ENCODE data around the gene RAB40B.

RAB40B gene

DNA sequence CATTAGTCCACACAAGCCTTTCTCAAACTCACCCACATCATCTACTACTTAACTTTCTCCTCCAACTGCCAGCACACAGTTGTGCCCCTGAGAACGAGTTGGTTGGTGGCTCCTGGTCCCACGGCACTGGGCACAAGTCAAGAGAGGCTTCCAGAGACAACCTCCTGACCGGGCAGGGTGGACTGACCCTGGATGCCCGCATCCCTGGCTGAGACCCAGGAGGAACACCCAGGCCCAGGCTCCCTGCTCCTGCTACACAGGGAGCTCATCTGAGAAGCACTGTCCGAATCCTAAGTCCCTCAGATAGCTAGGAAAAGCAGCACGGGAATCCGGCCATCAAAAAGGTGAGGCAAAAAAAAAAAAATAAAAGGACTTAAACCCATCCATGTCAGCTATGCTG lies 79.3 kb downstream of the RAB40B start:
- H3K9me3 ChIP-seq (ENCODE audit: insufficient read depth, low read length, severe bottlenecking): no peaks in the 10 kb centered on the region
- no peak overlapping the region for H2AFZ ChIP-seq (ENCODE audit: low read depth, low read length)
- DNase-seq: no peak
- no peaks in the 10 kb centered on the region for H3K4me1 ChIP-seq (ENCODE audit: insufficient read depth, low read length)
- no peak overlapping the region for H3K4me3 ChIP-seq (ENCODE audit: low read depth in 1 of 2, low read length in 2 of 2)
- no peak for ATAC-seq (ENCODE audit: insufficient read depth, low read depth)
- no peak for TF ChIP-seq EZH2 (IDR thresholded peaks at IDR 0.05; ENCODE audit: borderline replicate concordance, low read depth, low read length, severe bottlenecking)
- TF ChIP-seq, protein P1, sequence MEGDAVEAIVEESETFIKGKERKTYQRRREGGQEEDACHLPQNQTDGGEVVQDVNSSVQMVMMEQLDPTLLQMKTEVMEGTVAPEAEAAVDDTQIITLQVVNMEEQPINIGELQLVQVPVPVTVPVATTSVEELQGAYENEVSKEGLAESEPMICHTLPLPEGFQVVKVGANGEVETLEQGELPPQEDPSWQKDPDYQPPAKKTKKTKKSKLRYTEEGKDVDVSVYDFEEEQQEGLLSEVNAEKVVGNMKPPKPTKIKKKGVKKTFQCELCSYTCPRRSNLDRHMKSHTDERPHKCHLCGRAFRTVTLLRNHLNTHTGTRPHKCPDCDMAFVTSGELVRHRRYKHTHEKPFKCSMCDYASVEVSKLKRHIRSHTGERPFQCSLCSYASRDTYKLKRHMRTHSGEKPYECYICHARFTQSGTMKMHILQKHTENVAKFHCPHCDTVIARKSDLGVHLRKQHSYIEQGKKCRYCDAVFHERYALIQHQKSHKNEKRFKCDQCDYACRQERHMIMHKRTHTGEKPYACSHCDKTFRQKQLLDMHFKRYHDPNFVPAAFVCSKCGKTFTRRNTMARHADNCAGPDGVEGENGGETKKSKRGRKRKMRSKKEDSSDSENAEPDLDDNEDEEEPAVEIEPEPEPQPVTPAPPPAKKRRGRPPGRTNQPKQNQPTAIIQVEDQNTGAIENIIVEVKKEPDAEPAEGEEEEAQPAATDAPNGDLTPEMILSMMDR (IDR thresholded peaks at IDR 0.05; ENCODE audit: borderline replicate concordance, extremely low read depth, low read length, poor library complexity, severe bottlenecking): no peak
- no peak overlapping the region for H3K27ac ChIP-seq (ENCODE audit: low read length)
- peaks cover 75% of the 10 kb centered on the region for H3K36me3 ChIP-seq (ENCODE audit: insufficient read depth, low read length)
- peaks cover 4% of the 10 kb centered on the region; the same call in 1 of the 2 replicates for H4K20me1 ChIP-seq (ENCODE audit: insufficient read depth, low read length)
- H3K27me3 ChIP-seq (ENCODE audit: insufficient read depth, low read length, poor library complexity): no peaks in the 10 kb centered on the region
- no peak overlapping the region for H3K9ac ChIP-seq (ENCODE audit: low read depth, low read length)
- 0 out of 2 replicates have a peak, but pooled peaks cover 3% of the 10 kb centered on the region for H3K79me2 ChIP-seq (ENCODE audit: insufficient read depth, low read length)
- H3K4me2 ChIP-seq (ENCODE audit: insufficient read depth, low read length): no peak overlapping the region

DNA sequence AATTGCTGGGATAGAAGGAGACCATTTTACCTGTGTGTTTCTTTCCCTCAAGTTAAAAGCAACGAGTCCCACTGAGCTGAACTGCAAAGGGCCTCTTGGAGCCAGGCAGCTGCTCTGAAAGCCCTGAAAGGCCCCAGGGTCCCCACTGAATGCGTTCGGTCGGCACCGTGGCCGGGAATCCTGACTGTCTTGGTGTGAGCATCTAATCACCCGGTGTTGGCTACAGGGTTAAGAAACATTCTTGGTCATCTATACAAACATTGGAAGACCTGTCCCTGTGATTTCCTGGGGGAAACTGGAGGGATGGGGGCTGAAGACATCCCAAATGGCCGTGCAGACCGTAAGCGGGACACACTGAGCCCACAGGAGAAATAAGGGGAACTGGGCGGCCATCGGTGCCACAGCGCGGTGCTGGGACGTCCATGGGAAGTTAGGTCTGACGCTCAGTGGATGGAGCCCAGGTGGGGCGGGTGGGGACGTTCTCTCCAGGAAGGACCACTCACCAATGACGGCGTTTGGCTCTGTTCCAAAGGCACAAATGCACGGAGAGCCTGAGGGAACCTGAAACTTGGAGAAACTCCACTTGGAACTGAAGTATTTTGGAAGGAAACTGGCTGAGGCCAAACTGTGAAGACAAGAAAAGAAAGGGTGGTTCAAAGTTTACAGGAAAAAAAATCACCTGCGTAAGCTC lies 82.3 kb downstream of the RAB40B start:
- Histone ChIP-seq H3K4me2 (ENCODE audit: insufficient read depth, low read length) (no peak overlapping the region), H3K4me3 (ENCODE audit: low read depth in 1 of 2, low read length in 2 of 2) (no peak overlapping the region), H3K9ac (ENCODE audit: low read depth, low read length) (no peak overlapping the region), H4K20me1 (ENCODE audit: insufficient read depth, low read length) (peaks cover 9% of the 10 kb centered on the region; the same call in 1 of the 2 replicates), H3K79me2 (ENCODE audit: insufficient read depth, low read length) (no peaks in the 10 kb centered on the region), H3K27ac (ENCODE audit: low read length) (no peak overlapping the region), H3K4me1 (ENCODE audit: insufficient read depth, low read length) (no peaks in the 10 kb centered on the region), H3K27me3 (ENCODE audit: insufficient read depth, low read length, poor library complexity) (no peaks in the 10 kb centered on the region), H3K36me3 (ENCODE audit: insufficient read depth, low read length) (peaks cover 68% of the 10 kb centered on the region), H3K9me3 (ENCODE audit: insufficient read depth, low read length, severe bottlenecking) (no peaks in the 10 kb centered on the region), H2AFZ (ENCODE audit: low read depth, low read length) (no peak overlapping the region)
- ATAC-seq (ENCODE audit: insufficient read depth, low read depth) (no peak), DNase-seq (no peak)
- TF ChIP-seq, protein P1 (IDR thresholded peaks at IDR 0.05; ENCODE audit: borderline replicate concordance, extremely low read depth, low read length, poor library complexity, severe bottlenecking): no peak
- TF ChIP-seq EZH2 (IDR thresholded peaks at IDR 0.05; ENCODE audit: borderline replicate concordance, low read depth, low read length, severe bottlenecking): no peak

DNA sequence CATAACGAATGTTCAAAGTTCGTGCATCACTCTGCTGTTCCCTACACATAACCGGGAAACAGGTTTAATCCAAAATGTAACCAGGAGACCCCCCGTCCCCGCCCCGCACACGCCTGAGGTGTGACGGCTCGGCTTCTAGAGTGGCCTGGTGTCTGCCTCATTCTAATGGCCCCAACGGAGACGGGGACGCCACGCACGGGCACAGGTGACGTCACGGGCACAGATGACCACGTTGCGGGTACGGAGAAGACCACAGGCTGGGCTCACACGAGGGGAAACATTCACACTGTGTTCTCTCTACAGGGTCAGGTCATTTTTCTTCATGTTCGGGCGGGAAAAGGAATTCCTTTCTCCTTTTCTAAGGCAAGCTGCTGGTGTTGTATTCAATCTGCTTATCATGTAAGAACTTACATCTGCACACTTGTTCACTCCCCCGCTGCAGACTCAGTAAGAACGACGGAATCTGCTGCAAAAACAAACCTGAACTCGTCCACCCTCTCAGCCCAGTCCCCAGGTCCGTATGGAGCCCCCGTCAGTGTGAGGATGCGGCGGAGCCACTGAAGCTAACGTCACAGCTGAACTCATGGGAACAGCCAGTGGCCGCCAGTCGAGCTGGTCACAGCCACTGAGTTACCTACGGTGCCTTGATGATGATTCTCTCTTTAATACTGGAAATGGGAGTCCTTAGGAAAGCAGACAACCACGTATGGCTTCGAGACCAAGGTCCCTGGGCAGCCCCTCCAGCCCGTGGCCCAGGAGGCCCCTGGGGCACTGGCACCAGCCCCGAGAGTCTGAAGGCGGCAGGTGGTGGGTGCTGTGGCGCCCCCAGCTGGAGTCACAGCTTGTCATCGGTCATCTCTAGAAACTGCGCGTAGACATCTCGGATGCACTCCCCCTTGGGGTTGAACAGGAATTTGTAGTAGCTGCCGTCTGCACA lies 83.1 kb downstream of the RAB40B start:
- Histone ChIP-seq H3K79me2 (ENCODE audit: insufficient read depth, low read length) (no peaks in the 10 kb centered on the region), H3K36me3 (ENCODE audit: insufficient read depth, low read length) (peaks cover 60% of the 10 kb centered on the region), H3K9me3 (ENCODE audit: insufficient read depth, low read length, severe bottlenecking) (no peaks in the 10 kb centered on the region), H3K4me2 (ENCODE audit: insufficient read depth, low read length) (no peak overlapping the region), H2AFZ (ENCODE audit: low read depth, low read length) (no peak overlapping the region), H3K9ac (ENCODE audit: low read depth, low read length) (no peak overlapping the region), H3K27ac (ENCODE audit: low read length) (no peak overlapping the region), H3K4me1 (ENCODE audit: insufficient read depth, low read length) (no peaks in the 10 kb centered on the region), H3K4me3 (ENCODE audit: low read depth in 1 of 2, low read length in 2 of 2) (no peak overlapping the region), H4K20me1 (ENCODE audit: insufficient read depth, low read length) (peaks cover 9% of the 10 kb centered on the region; the same call in 1 of the 2 replicates), H3K27me3 (ENCODE audit: insufficient read depth, low read length, poor library complexity) (no peaks in the 10 kb centered on the region)
- TF ChIP-seq, protein P1 (IDR thresholded peaks at IDR 0.05; ENCODE audit: borderline replicate concordance, extremely low read depth, low read length, poor library complexity, severe bottlenecking): peak; percentile 22
- TF ChIP-seq EZH2 (IDR thresholded peaks at IDR 0.05; ENCODE audit: borderline replicate concordance, low read depth, low read length, severe bottlenecking): no peak
- ATAC-seq (ENCODE audit: insufficient read depth, low read depth) (no peak), DNase-seq (no peak)
